Measurements from ENCODE around the gene TNFSF15. TPM values are rescaled to one million over a fixed set of nuclear protein-coding genes. Genes with fewer than 3 reads are reported as not detected.

Gene TNFSF15
- total RNA-seq, 4 donors from 2014 or later = 0.06 to 0.83 (median 0.25) TPM

DNA sequence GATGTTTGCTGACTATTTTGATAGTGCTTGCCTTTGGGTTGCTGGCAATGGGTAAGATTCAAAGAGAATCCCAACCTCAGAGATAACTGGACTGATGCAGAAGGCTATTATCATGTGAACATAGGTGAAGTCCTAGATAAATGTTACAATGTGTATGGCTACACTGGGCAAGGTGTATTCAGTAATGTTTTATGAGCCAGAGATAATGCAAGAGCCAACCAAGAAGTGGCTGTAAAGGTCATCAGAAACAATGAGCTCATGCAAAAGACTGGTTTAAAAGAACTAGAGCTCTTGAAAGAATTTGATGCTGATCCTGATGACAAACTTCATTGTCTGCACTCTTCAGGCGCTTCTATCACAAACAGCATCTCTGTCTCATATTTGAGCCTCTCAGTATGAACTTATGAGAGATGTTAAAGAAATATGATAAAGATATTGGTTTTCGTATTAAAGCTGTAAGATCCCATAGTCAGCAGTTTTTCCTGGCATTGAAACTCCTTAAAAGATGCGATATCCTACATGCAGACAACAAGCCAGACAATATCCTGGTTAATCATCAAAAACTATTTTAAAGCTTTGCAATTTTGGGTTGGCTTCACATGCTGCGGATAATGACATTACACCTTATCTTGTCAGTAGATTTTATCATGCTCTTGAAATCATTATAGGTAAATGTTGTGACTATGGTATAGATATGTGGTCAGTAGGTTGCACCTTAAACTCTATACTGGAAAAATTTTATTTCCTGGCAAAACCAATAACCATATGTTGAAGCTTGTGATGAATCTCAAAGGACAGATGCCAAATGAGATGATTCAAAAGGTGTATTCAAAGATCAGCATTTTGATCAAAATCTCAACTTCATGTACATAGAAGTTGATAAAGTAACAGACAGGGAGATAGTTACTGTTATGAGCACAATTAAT is 41.9 kb upstream of the TNFSF15 start:
- H3K9me3 ChIP-seq = no peaks in the 10 kb centered on the region
- DNase-seq (ENCODE audit: extremely low spot score) = peak; percentile 26
- no peak overlapping the region for H3K4me3 ChIP-seq
- no peaks in the 10 kb centered on the region for H3K36me3 ChIP-seq
- H3K27ac ChIP-seq (replicated peaks in 1 of 4) = no peak overlapping the region
- H3K27me3 ChIP-seq = no peaks in the 10 kb centered on the region
- intact Hi-C loops (cut with DNase I) = no loop called here
- no peaks in the 10 kb centered on the region for H3K4me1 ChIP-seq
- 91% methylated on average over 4 of the region's 4 CpGs for WGBS
- TF ChIP-seq, protein P1, sequence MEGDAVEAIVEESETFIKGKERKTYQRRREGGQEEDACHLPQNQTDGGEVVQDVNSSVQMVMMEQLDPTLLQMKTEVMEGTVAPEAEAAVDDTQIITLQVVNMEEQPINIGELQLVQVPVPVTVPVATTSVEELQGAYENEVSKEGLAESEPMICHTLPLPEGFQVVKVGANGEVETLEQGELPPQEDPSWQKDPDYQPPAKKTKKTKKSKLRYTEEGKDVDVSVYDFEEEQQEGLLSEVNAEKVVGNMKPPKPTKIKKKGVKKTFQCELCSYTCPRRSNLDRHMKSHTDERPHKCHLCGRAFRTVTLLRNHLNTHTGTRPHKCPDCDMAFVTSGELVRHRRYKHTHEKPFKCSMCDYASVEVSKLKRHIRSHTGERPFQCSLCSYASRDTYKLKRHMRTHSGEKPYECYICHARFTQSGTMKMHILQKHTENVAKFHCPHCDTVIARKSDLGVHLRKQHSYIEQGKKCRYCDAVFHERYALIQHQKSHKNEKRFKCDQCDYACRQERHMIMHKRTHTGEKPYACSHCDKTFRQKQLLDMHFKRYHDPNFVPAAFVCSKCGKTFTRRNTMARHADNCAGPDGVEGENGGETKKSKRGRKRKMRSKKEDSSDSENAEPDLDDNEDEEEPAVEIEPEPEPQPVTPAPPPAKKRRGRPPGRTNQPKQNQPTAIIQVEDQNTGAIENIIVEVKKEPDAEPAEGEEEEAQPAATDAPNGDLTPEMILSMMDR (IDR thresholded peaks at IDR 0.05) = no peak
- no peak for TF ChIP-seq EP300 (IDR thresholded peaks at IDR 0.05)
- no peak for TF ChIP-seq POLR2A (IDR thresholded peaks at IDR 0.05; ENCODE audit: low read depth)
- no peak for TF ChIP-seq POLR2AphosphoS5 (IDR thresholded peaks at IDR 0.05)

- Histone ChIP-seq H3K4me3 (no peak overlapping the region), H3K27ac (replicated peaks in 1 of 4) (no peak overlapping the region), H3K4me1 (no peaks in the 10 kb centered on the region), H3K27me3 (no peaks in the 10 kb centered on the region), H3K36me3 (no peaks in the 10 kb centered on the region), H3K9me3 (no peaks in the 10 kb centered on the region)
- 93% methylated on average over 5 of the region's 5 CpGs for WGBS
- no peak for TF ChIP-seq POLR2AphosphoS5 (IDR thresholded peaks at IDR 0.05)
- TF ChIP-seq POLR2A (IDR thresholded peaks at IDR 0.05; ENCODE audit: low read depth) = no peak
- TF ChIP-seq EP300 (IDR thresholded peaks at IDR 0.05) = no peak
- TF ChIP-seq, protein P1 (IDR thresholded peaks at IDR 0.05) = no peak
- no peak for DNase-seq (ENCODE audit: extremely low spot score)
- intact Hi-C loops (cut with DNase I) = no loop called here
These were observed 39.5 kb upstream of the TNFSF15 start for GRCh38 chr9:114845373-114845772.

DNA sequence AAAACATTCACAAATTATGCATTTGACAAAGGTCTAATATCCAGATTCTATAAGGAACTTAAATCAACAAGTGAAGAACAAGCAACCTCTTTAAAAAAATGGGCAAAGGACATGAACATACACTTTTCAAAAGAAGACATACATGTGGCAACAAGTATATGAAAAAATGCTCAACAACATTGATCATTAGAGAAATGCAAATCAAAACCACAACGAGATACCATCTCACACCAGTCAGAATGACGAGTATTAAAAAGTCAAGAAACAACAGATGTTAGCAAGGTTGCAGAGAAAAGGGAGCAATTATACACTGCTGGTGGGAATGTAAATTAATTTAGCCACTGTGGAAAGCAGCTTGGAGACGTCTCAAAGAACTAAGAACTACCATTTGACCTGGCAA is 38.9 kb upstream of the TNFSF15 start:
- Histone ChIP-seq H3K36me3 (no peaks in the 10 kb centered on the region), H3K4me1 (no peaks in the 10 kb centered on the region), H3K9me3 (no peaks in the 10 kb centered on the region), H3K27me3 (peaks cover 0 to under 1% (median 0%) of the 10 kb centered on the region in 4 donors), H3K4me3 (no peak overlapping the region), H3K27ac (replicated peaks in 1 of 4) (no peak overlapping the region)
- no peak for DNase-seq (ENCODE audit: extremely low spot score)
- no peak for TF ChIP-seq POLR2A (IDR thresholded peaks at IDR 0.05; ENCODE audit: low read depth)
- no peak for TF ChIP-seq EP300 (IDR thresholded peaks at IDR 0.05)
- TF ChIP-seq POLR2AphosphoS5 (IDR thresholded peaks at IDR 0.05) = no peak
- TF ChIP-seq, protein P1 (IDR thresholded peaks at IDR 0.05) = no peak
- intact Hi-C loops (cut with DNase I) = no loop called here
- WGBS = 74% methylated on average over 3 of the region's 3 CpGs

GRCh38 chr9:114837923-114838322 is 32.1 kb upstream of the TNFSF15 start:
- Histone ChIP-seq H3K36me3 (no peaks in the 10 kb centered on the region), H3K9me3 (peaks cover 0 to 4% (median 2%) of the 10 kb centered on the region in 4 donors), H3K27ac (replicated peaks in 1 of 4) (no peak overlapping the region), H3K4me1 (no peaks in the 10 kb centered on the region), H3K4me3 (no peak overlapping the region), H3K27me3 (peaks cover 0 to 13% (median 0%) of the 10 kb centered on the region in 4 donors)
- no peak for TF ChIP-seq POLR2AphosphoS5 (IDR thresholded peaks at IDR 0.05)
- intact Hi-C loops (cut with DNase I) = no loop called here
- no peak for DNase-seq (ENCODE audit: extremely low spot score)

DNA sequence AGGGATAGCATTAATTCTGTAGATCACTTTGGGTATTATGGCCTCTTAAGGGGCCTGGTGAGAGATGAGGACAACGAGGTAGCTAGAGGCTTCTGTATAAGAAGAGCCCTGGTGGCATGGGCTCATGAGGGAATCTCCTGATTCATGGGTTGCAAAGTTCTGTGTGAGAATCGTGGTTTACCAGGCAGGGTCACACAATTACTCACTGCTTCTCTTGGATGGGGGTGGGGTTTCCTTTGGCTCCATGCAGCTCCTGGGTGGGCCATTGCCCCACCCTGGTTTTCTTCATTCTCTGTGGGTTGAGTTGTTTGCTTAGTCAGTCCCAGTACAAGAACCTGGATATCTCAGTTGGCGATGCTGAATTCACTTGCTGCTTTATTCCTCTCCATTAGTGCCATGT is 30.9 kb upstream of the TNFSF15 start:
- Histone ChIP-seq H3K27me3 (peaks cover 0 to 13% (median 0%) of the 10 kb centered on the region in 4 donors), H3K9me3 (peaks cover 0 to 4% (median 2%) of the 10 kb centered on the region in 4 donors), H3K36me3 (no peaks in the 10 kb centered on the region), H3K27ac (replicated peaks in 1 of 4) (no peak overlapping the region), H3K4me3 (no peak overlapping the region), H3K4me1 (no peaks in the 10 kb centered on the region)
- TF ChIP-seq, protein P1 (IDR thresholded peaks at IDR 0.05) = no peak
- TF ChIP-seq POLR2A (IDR thresholded peaks at IDR 0.05; ENCODE audit: low read depth) = no peak
- TF ChIP-seq EP300 (IDR thresholded peaks at IDR 0.05) = no peak
- TF ChIP-seq POLR2AphosphoS5 (IDR thresholded peaks at IDR 0.05) = no peak
- intact Hi-C loops (cut with DNase I) = no loop called here
- DNase-seq (ENCODE audit: extremely low spot score) = peak; percentile 2
- 86% methylated on average over 3 of the region's 3 CpGs for WGBS
